Midbrain (tissue), 1 donor: Measurements from ENCODE around the gene PHF21A.

ENCODE experiments used
- DNase-seq: peaks from one replicate; lab custom pipeline; 2025; lab: John Stamatoyannopoulos, UW

PHF21A gene

GRCh38 chr11:46075928-46076327 is 45.3 kb downstream of the PHF21A start:
- DNase-seq = no peak

- no peak for DNase-seq
These were observed 46.1 kb downstream of the PHF21A start for GRCh38 chr11:46075168-46075567.

- no peak for DNase-seq
These were observed 47.6 kb downstream of the PHF21A start for GRCh38 chr11:46073632-46074031.

- no peak for DNase-seq
These were observed 48.9 kb downstream of the PHF21A start for GRCh38 chr11:46072172-46072964.

GRCh38 chr11:46071091-46071490 is 50.2 kb downstream of the PHF21A start:
- DNase-seq = no peak

GRCh38 chr11:46069595-46069994 is 51.7 kb downstream of the PHF21A start:
- DNase-seq = no peak

- DNase-seq = no peak
These were observed 54.9 kb downstream of the PHF21A start for GRCh38 chr11:46066335-46066734.

- no peak for DNase-seq
These were observed 55.6 kb downstream of the PHF21A start for GRCh38 chr11:46065681-46066080.

- DNase-seq = no peak
These were observed 57.0 kb downstream of the PHF21A start for GRCh38 chr11:46064221-46064620.

GRCh38 chr11:46063138-46063537 is 58.1 kb downstream of the PHF21A start:
- DNase-seq = no peak

- DNase-seq = no peak
These were observed 61.2 kb downstream of the PHF21A start for GRCh38 chr11:46060013-46060412.

GRCh38 chr11:46057489-46057888 is 63.8 kb downstream of the PHF21A start:
- DNase-seq = no peak

GRCh38 chr11:46055371-46055770 is 65.9 kb downstream of the PHF21A start:
- DNase-seq = no peak

- no peak for DNase-seq
These were observed 70.2 kb downstream of the PHF21A start for GRCh38 chr11:46051102-46051501.

GRCh38 chr11:46050662-46051061 is 70.6 kb downstream of the PHF21A start:
- DNase-seq = no peak

GRCh38 chr11:46050003-46050461 is 71.2 kb downstream of the PHF21A start:
- DNase-seq = no peak

- DNase-seq = no peak
These were observed 71.8 kb downstream of the PHF21A start for GRCh38 chr11:46049325-46049897.

- DNase-seq = no peak
These were observed 73.1 kb downstream of the PHF21A start for GRCh38 chr11:46048198-46048597.

- DNase-seq = no peak
These were observed 73.7 kb downstream of the PHF21A start for GRCh38 chr11:46047520-46047919.

GRCh38 chr11:46045811-46046210 is 75.4 kb downstream of the PHF21A start:
- no peak for DNase-seq

- no peak for DNase-seq
These were observed 76.7 kb downstream of the PHF21A start for GRCh38 chr11:46044601-46045000.

GRCh38 chr11:46039990-46040389 is 81.3 kb downstream of the PHF21A start:
- DNase-seq = no peak

GRCh38 chr11:46038529-46038928 is 82.7 kb downstream of the PHF21A start:
- DNase-seq = no peak

GRCh38 chr11:46036969-46037368 is 84.3 kb downstream of the PHF21A start:
- DNase-seq = no peak
